Keratinocyte (primary cell): ENCODE results near the gene CIZ1. TPM values are rescaled to one million over a fixed set of nuclear protein-coding genes. Genes with fewer than 3 reads are reported as not detected.

Source experiments
- DNase-seq: peaks from one replicate; pipeline ENCODE4 v3.0.0-alpha.2; 2011; ENCODE audit warnings: low read depth, missing footprints, low spot score
- FAIRE-seq: peaks from 2 replicates; lab custom pipeline; 2011; peaks lifted over from hg19 to GRCh38; lab: Jason Lieb, UNC
- H2AFZ ChIP-seq: 2 replicates; pipeline ENCODE4 v1.6.0; 2012; ENCODE audit warnings: low read length, control low read depth, inconsistent platforms; ENCODE audit not compliant: control insufficient read depth
- H3K27ac ChIP-seq: 2 replicates; pipeline ENCODE4 v1.5.1; 2011; ENCODE audit warnings: low read length; ENCODE audit not compliant: control insufficient read depth, insufficient read depth
- H3K27me3 ChIP-seq: 3 replicates; pipeline ENCODE4 v1.6.0; 2011; ENCODE audit warnings: low read length; ENCODE audit not compliant: control insufficient read depth, insufficient read depth; ENCODE audit errors: extremely low read depth
- H3K36me3 ChIP-seq, 2 experiments: 2 replicates in 1 of 2; 3 replicates in 1 of 2; pipeline ENCODE4 v1.5.1; 2011; ENCODE audit warnings: low read length in 2 of 2, mild to moderate bottlenecking in 1 of 2; ENCODE audit not compliant: control insufficient read depth in 2 of 2, insufficient read depth in 2 of 2; ENCODE audit errors: extremely low read depth in 1 of 2
- H3K4me1 ChIP-seq: 3 replicates; pipeline ENCODE4 v1.5.1; 2011; ENCODE audit warnings: low read length; ENCODE audit not compliant: control insufficient read depth, insufficient read depth; ENCODE audit errors: extremely low read depth
- H3K4me2 ChIP-seq: 3 replicates; pipeline ENCODE4 v1.6.0; 2011; ENCODE audit warnings: low read depth, low read length; ENCODE audit not compliant: control insufficient read depth, insufficient read depth; ENCODE audit errors: extremely low read depth
- H3K4me3 ChIP-seq, 3 experiments: fragments of 200-600 bp in 1 of 3; sonication (generic) in 1 of 3; 2 replicates in 2 of 3; 3 replicates in 1 of 3; pipeline ENCODE4 v1.5.1; 2011 to 2016; ENCODE audit warnings: low read length in 3 of 3, mild to moderate bottlenecking in 3 of 3, control low read depth in 2 of 3, inconsistent platforms in 1 of 3, low read depth in 1 of 3, mixed read lengths in 1 of 3, mixed run types in 1 of 3, moderate library complexity in 1 of 3; ENCODE audit not compliant: control insufficient read depth in 2 of 3, insufficient read depth in 2 of 3; ENCODE audit errors: extremely low read depth in 1 of 3
- H3K79me2 ChIP-seq: 2 replicates; pipeline ENCODE4 v1.6.0; 2012; ENCODE audit warnings: low read length; ENCODE audit not compliant: control insufficient read depth, insufficient read depth
- H3K9ac ChIP-seq: 3 replicates; pipeline ENCODE4 v1.6.0; 2011; ENCODE audit warnings: low read length; ENCODE audit not compliant: control insufficient read depth, insufficient read depth; ENCODE audit errors: extremely low read depth
- H3K9me1 ChIP-seq: 3 replicates; pipeline ENCODE4 v1.6.0; 2011; ENCODE audit warnings: low read length; ENCODE audit not compliant: control insufficient read depth, insufficient read depth; ENCODE audit errors: extremely low read depth
- H3K9me3 ChIP-seq: 2 replicates; pipeline ENCODE4 v1.5.1; 2012; ENCODE audit warnings: low read depth, low read length; ENCODE audit not compliant: control insufficient read depth
- H4K20me1 ChIP-seq: 3 replicates; pipeline ENCODE4 v1.6.0; 2011; ENCODE audit warnings: low read length; ENCODE audit not compliant: control insufficient read depth, insufficient read depth; ENCODE audit errors: extremely low read depth
- CTCF ChIP-seq, 3 experiments: IDR thresholded peaks in 1 of 3; conservative IDR thresholded peaks in 1 of 3; optimal IDR thresholded peaks in 1 of 3; 2 replicates in 2 of 3; 3 replicates in 1 of 3; pipeline versions ENCODE3 to v1.5.1; 2011; ENCODE audit warnings: low read length in 3 of 3, mild to moderate bottlenecking in 3 of 3, moderate library complexity in 2 of 3, control low read depth in 1 of 3, inconsistent platforms in 1 of 3; ENCODE audit not compliant: insufficient read depth in 2 of 3; ENCODE audit errors: extremely low read depth in 1 of 3
- EZH2 ChIP-seq: IDR thresholded peaks from one replicate; pipeline ENCODE4 v1.6.1; 2012; ENCODE audit warnings: inconsistent platforms, mild to moderate bottlenecking, low read length, moderate library complexity
- dilution Hi-C: fragments of 300-500 bp; cut with MboI; formaldehyde crosslinking; loops from one replicate; pipeline ENCODE4 v1.7.0; 2020; ENCODE audit warnings: low sequenced_read_pairs; ENCODE audit not compliant: extremely low pct_ligation_motif_present
- polyA plus RNA-seq, 5 experiments: library from polyadenylated mRNA; depleted of rRNA in 3 of 5; stranded (reverse) in 3 of 5; stranded (forward) in 1 of 5; unstranded in 1 of 5; fragments of >200 nt; gene quantifications; 1 replicate in 1 of 5; 2 replicates in 3 of 5; 3 replicates in 1 of 5; pipeline versions ENCODE4 v1.2.1 to v1.2.3, GENCODE V29; 2011 to 2012; ENCODE audit warnings: missing spikeins in 2 of 5, low read depth in 1 of 5, low replicate concordance in 1 of 5

The CIZ1 gene
- polyA plus RNA-seq, 1 donor (not counting 4 experiments of a cell fraction or from before 2014, with no cell fraction given): 23.5 TPM

GRCh38 chr9:128139621-128140020 lies 51.8 kb downstream of the CIZ1 start:
- dilution Hi-C loops: no loop called here
- Histone ChIP-seq H3K36me3 (no peaks in the 10 kb centered on the region), H3K4me2 (no peak overlapping the region), H3K9me1 (no peaks in the 10 kb centered on the region), H3K9ac (no peak overlapping the region), H3K27me3 (no peaks in the 10 kb centered on the region), H3K9me3 (no peaks in the 10 kb centered on the region), H3K4me1 (peaks cover 31% of the 10 kb centered on the region), H2AFZ (no peak overlapping the region), H3K4me3 (no peak overlapping the region), H3K27ac (no peak overlapping the region), H3K79me2 (no peaks in the 10 kb centered on the region), H4K20me1 (no peaks in the 10 kb centered on the region)
- no peak for FAIRE-seq
- no peak for TF ChIP-seq EZH2
- no peak for TF ChIP-seq CTCF (optimal IDR thresholded peaks at IDR 0.05 in 1 of 3, IDR thresholded peaks at IDR 0.05 in 1 of 3, conservative IDR thresholded peaks at IDR 0.05 in 1 of 3; ENCODE audit: extremely low read depth in 1 of 3, insufficient read depth in 2 of 3, low read length in 3 of 3)
- DNase-seq: no peak

DNA sequence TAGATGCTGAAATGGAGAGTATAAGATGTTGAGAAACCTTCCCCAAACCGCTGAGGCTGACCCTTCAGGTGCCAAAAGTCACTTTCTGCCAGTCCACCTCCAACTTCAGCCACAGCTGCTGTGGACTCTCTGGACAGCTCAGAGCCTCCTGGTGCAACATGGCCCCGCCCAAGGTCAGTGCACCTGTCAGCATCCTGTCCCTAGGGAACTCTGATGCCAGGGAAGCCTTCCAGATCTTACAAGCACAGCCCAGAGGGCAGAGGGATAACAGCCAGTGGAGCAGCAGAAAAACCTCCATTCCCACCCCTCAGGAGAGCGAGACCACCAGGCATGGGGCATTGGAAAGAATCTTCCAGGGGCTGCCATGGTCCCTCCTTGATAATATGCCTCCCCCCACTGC lies 53.4 kb downstream of the CIZ1 start:
- Histone ChIP-seq H3K4me2 (no peak overlapping the region), H3K27ac (no peak overlapping the region), H3K4me1 (peaks cover 15% of the 10 kb centered on the region), H3K36me3 (no peaks in the 10 kb centered on the region), H3K4me3 (no peak overlapping the region), H3K79me2 (no peaks in the 10 kb centered on the region), H3K9me1 (no peaks in the 10 kb centered on the region), H2AFZ (no peak overlapping the region), H3K9me3 (no peaks in the 10 kb centered on the region), H3K27me3 (no peaks in the 10 kb centered on the region), H3K9ac (no peak overlapping the region), H4K20me1 (no peaks in the 10 kb centered on the region)
- no peak for FAIRE-seq
- no peak for TF ChIP-seq CTCF (optimal IDR thresholded peaks at IDR 0.05 in 1 of 3, IDR thresholded peaks at IDR 0.05 in 1 of 3, conservative IDR thresholded peaks at IDR 0.05 in 1 of 3; ENCODE audit: extremely low read depth in 1 of 3, insufficient read depth in 2 of 3, low read length in 3 of 3)
- TF ChIP-seq EZH2: no peak
- dilution Hi-C loops: no loop called here
- no peak for DNase-seq
